WI38 (cell line): ENCODE results near the gene OTOGL.
"Not testable (repeated sequence)": the region's sequence is repeated elsewhere in the genome, so short reads cannot be mapped to it uniquely, and the experiment has no call there.

Experiments
- H3K4me3 ChIP-seq: 2 replicates; pipeline ENCODE4 v1.5.1; 2011; ENCODE audit warnings: low read depth, mild to moderate bottlenecking, control low read depth, low read length
- CTCF ChIP-seq: IDR thresholded peaks from 2 replicates; pipeline ENCODE4 v1.5.1; 2012; ENCODE audit warnings: low read depth, mild to moderate bottlenecking, control low read depth, low read length

Gene OTOGL

GRCh38 chr12:80222261-80222660 lies 122.9 kb downstream of the OTOGL start:
- no peak for TF ChIP-seq CTCF
- no peak overlapping the region for H3K4me3 ChIP-seq

- TF ChIP-seq CTCF: no peak
- no peak overlapping the region for H3K4me3 ChIP-seq
Observed at GRCh38 chr12:80226576-80226975, 127.2 kb downstream of the OTOGL start.

GRCh38 chr12:80227904-80228303 lies 128.6 kb downstream of the OTOGL start:
- H3K4me3 ChIP-seq: not testable (repeated sequence)

GRCh38 chr12:80230068-80230467 lies 130.7 kb downstream of the OTOGL start:
- TF ChIP-seq CTCF: no peak
- no peak overlapping the region for H3K4me3 ChIP-seq

- TF ChIP-seq CTCF: no peak
- no peak overlapping the region for H3K4me3 ChIP-seq
Observed at GRCh38 chr12:80232837-80233236, 133.5 kb downstream of the OTOGL start.

GRCh38 chr12:80233926-80234325 lies 134.6 kb downstream of the OTOGL start:
- TF ChIP-seq CTCF: no peak
- H3K4me3 ChIP-seq: no peak overlapping the region

GRCh38 chr12:80234667-80235066 lies 135.3 kb downstream of the OTOGL start:
- no peak for TF ChIP-seq CTCF
- H3K4me3 ChIP-seq: no peak overlapping the region

- TF ChIP-seq CTCF: no peak
- no peak overlapping the region for H3K4me3 ChIP-seq
Observed at GRCh38 chr12:80235944-80236343, 136.6 kb downstream of the OTOGL start.
